GM12878 (cell line): Measurements from ENCODE around the gene AMBRA1. TPM values are rescaled to one million over a fixed set of nuclear protein-coding genes. Genes with fewer than 3 reads are reported as not detected.

ENCODE experiments used
- ATAC-seq: fragments of 200-7000 bp; cut with Tn5 transposase; 3 replicates; pipeline ENCODE4 v1.9.1; 2020; ENCODE audit warnings: mild to moderate bottlenecking, moderate library complexity
- BruUV-seq: library from RNA; stranded (reverse); fragments of 400-500 nt; replicated peaks from 2 replicates; lab custom pipeline; 2021; lab: Mats Ljungman, UMichigan
- CTCF ChIA-PET: fragments of 300-600 bp; sonication (Branson Sonifier 250); formaldehyde crosslinking; extraction: SDS; loops from one replicate; lab custom pipeline; 2021; ENCODE audit warnings: inconsistent platforms; lab: Yijun Ruan, JAX
- POLR2A ChIA-PET: fragments of 350-600 bp; formaldehyde crosslinking; extraction: SDS; loops from one replicate; lab custom pipeline; 2021; ENCODE audit warnings: inconsistent platforms; lab: Charles Lee
- RAD21 ChIA-PET: fragments of 300-600 bp; sonication (Branson Sonifier 250); formaldehyde crosslinking; loops from one replicate; lab custom pipeline; 2023; ENCODE audit warnings: antibody characterized with exemption; ENCODE audit not compliant: unreplicated experiment; lab: Charles Lee
- SMC1A ChIA-PET: fragments of 300-600 bp; sonication (Branson Sonifier 250); formaldehyde crosslinking; loops from one replicate; lab custom pipeline; 2023; ENCODE audit not compliant: unreplicated experiment, uncharacterized antibody; lab: Charles Lee
- DNase-seq: peaks from one replicate; pipeline ENCODE4 v3.0.0-alpha.2; 2011; ENCODE audit warnings: low read depth, low spot score
- FAIRE-seq: peaks from 3 replicates; lab custom pipeline; 2011; peaks lifted over from hg19 to GRCh38; lab: Jason Lieb, UNC
- H2AFZ ChIP-seq: 2 replicates; pipeline ENCODE4 v1.6.0; 2011; ENCODE audit warnings: low read depth, low read length, control low read depth; ENCODE audit not compliant: control insufficient read depth
- H3K27ac ChIP-seq: 2 replicates; pipeline ENCODE4 v1.5.1; 2011; ENCODE audit warnings: control low read depth; ENCODE audit not compliant: control insufficient read depth, insufficient read depth
- H3K27me3 ChIP-seq, 2 experiments: replicated peaks in 1 of 2; 2 replicates each; pipeline versions ENCODE4 v1.6.0 to v1.6.1; 2011; ENCODE audit warnings: low read length in 1 of 2; ENCODE audit not compliant: control insufficient read depth in 2 of 2, insufficient read depth in 2 of 2
- H3K36me3 ChIP-seq, 2 experiments: 2 replicates each; pipeline ENCODE4 v1.5.1; 2011; ENCODE audit warnings: low read length in 1 of 2; ENCODE audit not compliant: control insufficient read depth in 2 of 2, insufficient read depth in 2 of 2
- H3K4me1 ChIP-seq: 2 replicates; pipeline ENCODE4 v1.6.1; 2011; ENCODE audit warnings: mild to moderate bottlenecking, low read length, moderate library complexity, mixed read lengths; ENCODE audit not compliant: control insufficient read depth, insufficient read depth
- H3K4me2 ChIP-seq: 2 replicates; pipeline ENCODE4 v1.6.0; 2011; ENCODE audit warnings: control low read depth; ENCODE audit not compliant: control insufficient read depth, insufficient read depth
- H3K4me3 ChIP-seq: fragments of 200-600 bp; sonication (generic); 2 replicates; pipeline ENCODE4 v1.5.1; 2016
- H3K79me2 ChIP-seq: 2 replicates; pipeline ENCODE4 v1.6.0; 2011; ENCODE audit warnings: low read length; ENCODE audit not compliant: control insufficient read depth, insufficient read depth
- H3K9ac ChIP-seq: 2 replicates; pipeline ENCODE4 v1.8.0; 2011; ENCODE audit warnings: low read length, control low read depth, mixed read lengths; ENCODE audit not compliant: control insufficient read depth, insufficient read depth
- H3K9me3 ChIP-seq: replicated peaks from 3 replicates; pipeline ENCODE4 v1.5.1; 2011; ENCODE audit warnings: mild to moderate bottlenecking, low read length; ENCODE audit not compliant: control insufficient read depth, insufficient read depth
- H4K20me1 ChIP-seq: 2 replicates; pipeline ENCODE4 v1.6.0; 2011; ENCODE audit not compliant: control insufficient read depth, insufficient read depth
- BMI1 ChIP-seq: fragments of 450-650 bp; IDR thresholded peaks from 2 replicates; pipeline ENCODE4 v1.6.1; 2016; ENCODE audit warnings: mild to moderate bottlenecking, moderate library complexity, borderline replicate concordance
- BRCA1 ChIP-seq: IDR thresholded peaks from 2 replicates; pipeline ENCODE4 v1.6.1; 2011; ENCODE audit warnings: low read depth, low read length, improper control_type of control experiment
- EP300 ChIP-seq, 2 experiments: fragments of 150-350 bp in 1 of 2; IDR thresholded peaks; 2 replicates each; pipeline ENCODE4 v1.6.1; 2011 to 2012; ENCODE audit warnings: low read depth in 2 of 2, low read length in 2 of 2, borderline replicate concordance in 1 of 2, improper control_type of control experiment in 1 of 2, inconsistent platforms in 1 of 2; ENCODE audit not compliant: control insufficient read depth in 1 of 2
- ETV6 ChIP-seq, 2 experiments: fragments of 450-650 bp in 1 of 2; IDR thresholded peaks in 1 of 2; conservative IDR thresholded peaks in 1 of 2; 2 replicates each; pipeline ENCODE4 v1.6.1; 2014; ENCODE audit warnings: antibody characterized with exemption in 1 of 2, borderline replicate concordance in 1 of 2, low read depth in 1 of 2, mild to moderate bottlenecking in 1 of 2, moderate library complexity in 1 of 2
- GATAD2B ChIP-seq: fragments of 450-650 bp; conservative IDR thresholded peaks from 2 replicates; pipeline ENCODE4 v1.6.1; 2017; ENCODE audit warnings: low read depth, mild to moderate bottlenecking, moderate library complexity
- IRF4 ChIP-seq: IDR thresholded peaks from 2 replicates; pipeline ENCODE4 v1.6.1; 2011; ENCODE audit warnings: low read depth, low read length
- JUNB ChIP-seq: IDR thresholded peaks from 2 replicates; pipeline ENCODE4 v1.6.1; 2016; ENCODE audit warnings: antibody characterized with exemption, mild to moderate bottlenecking
- MTA2 ChIP-seq: fragments of 450-650 bp; IDR thresholded peaks from 2 replicates; pipeline ENCODE4 v1.6.1; 2016; ENCODE audit warnings: low read depth, mild to moderate bottlenecking, moderate library complexity
- NFYA ChIP-seq: IDR thresholded peaks from 2 replicates; pipeline ENCODE4 v1.6.1; 2011; ENCODE audit warnings: low read depth, mild to moderate bottlenecking, low read length, improper control_type of control experiment, borderline replicate concordance
- RBBP5 ChIP-seq: fragments of 200-600 bp; sonication (generic); conservative IDR thresholded peaks from 2 replicates; pipeline ENCODE4 v1.6.1; 2016
- TCF3 ChIP-seq: IDR thresholded peaks from 2 replicates; pipeline ENCODE4 v1.6.1; 2012; ENCODE audit warnings: low read depth, mild to moderate bottlenecking, low read length, borderline replicate concordance; ENCODE audit not compliant: insufficient read depth
- ZNF217 ChIP-seq: fragments of 450-650 bp; IDR thresholded peaks from 2 replicates; pipeline ENCODE4 v1.6.1; 2017; ENCODE audit warnings: antibody characterized with exemption, mild to moderate bottlenecking
- ZNF274 ChIP-seq: IDR thresholded peaks from one replicate; pipeline ENCODE4 v1.8.0; 2011; ENCODE audit not compliant: insufficient read length, insufficient read depth
- ZNF384 ChIP-seq: IDR thresholded peaks from 2 replicates; pipeline ENCODE4 v1.6.1; 2012; ENCODE audit warnings: low read depth, mild to moderate bottlenecking, low read length, improper control_type of control experiment, borderline replicate concordance
- WGBS: methylation state at CpG from one replicate; pipeline ENCODE4 v1.1.6; 2016; ENCODE audit warnings: low lambda C conversion rate; ENCODE audit not compliant: insufficient replicate concordance, insufficient coverage; ENCODE audit errors: missing lambda C conversion rate; 5-methylcytosine and 5-hydroxymethylcytosine counted together
- in situ Hi-C: fragments of 300-500 bp; cut with MboI; formaldehyde crosslinking; loops from 9 replicates; pipeline ENCODE4 v1.14.3; 2018; ENCODE audit warnings: mixed read lengths
- intact Hi-C: fragments of 100-400 bp; cut with micrococcal nuclease; formaldehyde crosslinking; loops from one replicate; pipeline ENCODE4 v1.14.2; 2022; ENCODE audit not compliant: unreplicated experiment
- polyA plus RNA-seq, 11 experiments: library from polyadenylated mRNA; depleted of rRNA in 4 of 11; unstranded in 6 of 11; stranded (reverse) in 5 of 11; fragments of >200 nt; fragmentation: Nextera tagmentation in 4 of 11; fragmentation: Illumina TruSeq in 1 of 11; extraction: Ambion mirVana in 4 of 11; extraction: Trizol in 1 of 11; gene quantifications; 1 replicate in 1 of 11; 2 replicates in 10 of 11; pipeline versions ENCODE4 v1.2.1 to v1.2.3, GENCODE V29; 2011 to 2016; ENCODE audit warnings: inconsistent platforms in 2 of 11, missing spikeins in 2 of 11, low read depth in 1 of 11
- total RNA-seq, 4 experiments: library from RNA; depleted of rRNA in 3 of 4; stranded (reverse); fragments of >200 nt in 3 of 4; fragmentation: Illumina TruSeq in 1 of 4; extraction: Trizol in 1 of 4; gene quantifications; 2 replicates each; pipeline versions ENCODE4 v1.2.1 to v1.2.3, GENCODE V29; 2013 to 2021
- TF ChIP-seq, protein P1 (sequence below): fragments of 450-650 bp; IDR thresholded peaks from 2 replicates; pipeline ENCODE4 v1.6.1; 2016; ENCODE audit warnings: mild to moderate bottlenecking
- TF ChIP-seq, protein P2 (sequence below): fragments of 450-650 bp; IDR thresholded peaks from 2 replicates; pipeline ENCODE4 v1.6.1; 2017; ENCODE audit warnings: mild to moderate bottlenecking, low read depth, inconsistent platforms; ENCODE audit not compliant: poor library complexity, severe bottlenecking
- TF ChIP-seq, protein P3 (sequence below): fragments of 450-650 bp; IDR thresholded peaks from 2 replicates; pipeline ENCODE4 v1.6.1; 2017; ENCODE audit warnings: mild to moderate bottlenecking, moderate library complexity

Gene AMBRA1
- total and polyA plus RNA-seq, 10 of the 15 experiments (the other 5 are each of a cell fraction or from before 2014, with no cell fraction given): 0.57 to 34.3 (median 13.7) TPM

DNA sequence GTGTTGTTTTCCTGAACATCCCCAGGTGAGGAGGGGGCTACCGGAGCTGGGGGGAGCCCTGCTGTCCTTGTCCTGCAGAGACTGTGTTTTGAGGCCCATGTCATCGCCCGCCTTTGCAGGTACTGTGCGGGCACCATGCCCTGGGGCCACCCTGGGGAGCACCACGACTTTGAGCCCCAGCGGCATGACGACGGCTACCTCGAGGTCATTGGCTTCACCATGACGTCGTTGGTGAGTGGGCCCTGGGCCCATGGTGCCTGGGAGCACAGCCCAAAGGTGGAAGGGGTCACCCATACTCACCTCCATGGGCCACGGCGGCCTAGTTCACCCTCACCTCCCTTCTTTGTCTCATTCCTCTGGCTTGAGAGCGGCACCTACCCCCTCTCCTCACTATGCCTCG is 219.0 kb downstream of the AMBRA1 start:
- peaks cover 4 to 30% of the 10 kb centered on the region in 2 experiments; a peak in 3 of 4 replicates for H3K36me3 ChIP-seq
- H3K79me2 ChIP-seq: no peaks in the 10 kb centered on the region
- no peaks in the 10 kb centered on the region for H4K20me1 ChIP-seq
- no peaks in the 10 kb centered on the region for H3K9me3 ChIP-seq
- ChIA-PET CTCF (no interaction called here), POLR2A (no interaction called here), RAD21 (no interaction called here), SMC1A (no interaction called here)
- DNase-seq (no peak), FAIRE-seq (no peak), ATAC-seq (no peak)
- H2AFZ ChIP-seq: no peak overlapping the region
- H3K27ac ChIP-seq: no peak overlapping the region
- BruUV-seq: no TSS peak
- WGBS: 96% methylated on average over 15 of the region's 15 CpGs
- H3K27me3 ChIP-seq: no peaks in the 10 kb centered on the region
- no peak overlapping the region for H3K9ac ChIP-seq
- intact Hi-C loops (no loop called here), in situ Hi-C loops (no loop called here)
- H3K4me3 ChIP-seq: no peak overlapping the region
- no peak overlapping the region for H3K4me2 ChIP-seq
- no peaks in the 10 kb centered on the region for H3K4me1 ChIP-seq
- TF ChIP-seq, protein P1, sequence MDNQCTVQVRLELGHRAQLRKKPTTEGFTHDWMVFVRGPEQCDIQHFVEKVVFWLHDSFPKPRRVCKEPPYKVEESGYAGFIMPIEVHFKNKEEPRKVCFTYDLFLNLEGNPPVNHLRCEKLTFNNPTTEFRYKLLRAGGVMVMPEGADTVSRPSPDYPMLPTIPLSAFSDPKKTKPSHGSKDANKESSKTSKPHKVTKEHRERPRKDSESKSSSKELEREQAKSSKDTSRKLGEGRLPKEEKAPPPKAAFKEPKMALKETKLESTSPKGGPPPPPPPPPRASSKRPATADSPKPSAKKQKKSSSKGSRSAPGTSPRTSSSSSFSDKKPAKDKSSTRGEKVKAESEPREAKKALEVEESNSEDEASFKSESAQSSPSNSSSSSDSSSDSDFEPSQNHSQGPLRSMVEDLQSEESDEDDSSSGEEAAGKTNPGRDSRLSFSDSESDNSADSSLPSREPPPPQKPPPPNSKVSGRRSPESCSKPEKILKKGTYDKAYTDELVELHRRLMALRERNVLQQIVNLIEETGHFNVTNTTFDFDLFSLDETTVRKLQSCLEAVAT: no peak
- TF ChIP-seq RBBP5 (no peak), ZNF217 (no peak), BRCA1 (no peak), MTA2 (no peak), JUNB (no peak), TCF3 (no peak), EP300 (IDR thresholded peaks at IDR 0.05; ENCODE audit: borderline replicate concordance in 1 of 2, control insufficient read depth in 1 of 2, low read depth in 2 of 2, low read length in 2 of 2) (no peak), BMI1 (no peak), ZNF274 (no peak), IRF4 (no peak), ZNF384 (no peak), GATAD2B (no peak), ETV6 (conservative IDR thresholded peaks at IDR 0.05 in 1 of 2, IDR thresholded peaks at IDR 0.05 in 1 of 2; ENCODE audit: borderline replicate concordance in 1 of 2, low read depth in 1 of 2) (no peak), NFYA (no peak)
- TF ChIP-seq, protein P2, sequence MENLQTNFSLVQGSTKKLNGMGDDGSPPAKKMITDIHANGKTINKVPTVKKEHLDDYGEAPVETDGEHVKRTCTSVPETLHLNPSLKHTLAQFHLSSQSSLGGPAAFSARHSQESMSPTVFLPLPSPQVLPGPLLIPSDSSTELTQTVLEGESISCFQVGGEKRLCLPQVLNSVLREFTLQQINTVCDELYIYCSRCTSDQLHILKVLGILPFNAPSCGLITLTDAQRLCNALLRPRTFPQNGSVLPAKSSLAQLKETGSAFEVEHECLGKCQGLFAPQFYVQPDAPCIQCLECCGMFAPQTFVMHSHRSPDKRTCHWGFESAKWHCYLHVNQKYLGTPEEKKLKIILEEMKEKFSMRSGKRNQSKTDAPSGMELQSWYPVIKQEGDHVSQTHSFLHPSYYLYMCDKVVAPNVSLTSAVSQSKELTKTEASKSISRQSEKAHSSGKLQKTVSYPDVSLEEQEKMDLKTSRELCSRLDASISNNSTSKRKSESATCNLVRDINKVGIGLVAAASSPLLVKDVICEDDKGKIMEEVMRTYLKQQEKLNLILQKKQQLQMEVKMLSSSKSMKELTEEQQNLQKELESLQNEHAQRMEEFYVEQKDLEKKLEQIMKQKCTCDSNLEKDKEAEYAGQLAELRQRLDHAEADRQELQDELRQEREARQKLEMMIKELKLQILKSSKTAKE: no peak
- TF ChIP-seq, protein P3, sequence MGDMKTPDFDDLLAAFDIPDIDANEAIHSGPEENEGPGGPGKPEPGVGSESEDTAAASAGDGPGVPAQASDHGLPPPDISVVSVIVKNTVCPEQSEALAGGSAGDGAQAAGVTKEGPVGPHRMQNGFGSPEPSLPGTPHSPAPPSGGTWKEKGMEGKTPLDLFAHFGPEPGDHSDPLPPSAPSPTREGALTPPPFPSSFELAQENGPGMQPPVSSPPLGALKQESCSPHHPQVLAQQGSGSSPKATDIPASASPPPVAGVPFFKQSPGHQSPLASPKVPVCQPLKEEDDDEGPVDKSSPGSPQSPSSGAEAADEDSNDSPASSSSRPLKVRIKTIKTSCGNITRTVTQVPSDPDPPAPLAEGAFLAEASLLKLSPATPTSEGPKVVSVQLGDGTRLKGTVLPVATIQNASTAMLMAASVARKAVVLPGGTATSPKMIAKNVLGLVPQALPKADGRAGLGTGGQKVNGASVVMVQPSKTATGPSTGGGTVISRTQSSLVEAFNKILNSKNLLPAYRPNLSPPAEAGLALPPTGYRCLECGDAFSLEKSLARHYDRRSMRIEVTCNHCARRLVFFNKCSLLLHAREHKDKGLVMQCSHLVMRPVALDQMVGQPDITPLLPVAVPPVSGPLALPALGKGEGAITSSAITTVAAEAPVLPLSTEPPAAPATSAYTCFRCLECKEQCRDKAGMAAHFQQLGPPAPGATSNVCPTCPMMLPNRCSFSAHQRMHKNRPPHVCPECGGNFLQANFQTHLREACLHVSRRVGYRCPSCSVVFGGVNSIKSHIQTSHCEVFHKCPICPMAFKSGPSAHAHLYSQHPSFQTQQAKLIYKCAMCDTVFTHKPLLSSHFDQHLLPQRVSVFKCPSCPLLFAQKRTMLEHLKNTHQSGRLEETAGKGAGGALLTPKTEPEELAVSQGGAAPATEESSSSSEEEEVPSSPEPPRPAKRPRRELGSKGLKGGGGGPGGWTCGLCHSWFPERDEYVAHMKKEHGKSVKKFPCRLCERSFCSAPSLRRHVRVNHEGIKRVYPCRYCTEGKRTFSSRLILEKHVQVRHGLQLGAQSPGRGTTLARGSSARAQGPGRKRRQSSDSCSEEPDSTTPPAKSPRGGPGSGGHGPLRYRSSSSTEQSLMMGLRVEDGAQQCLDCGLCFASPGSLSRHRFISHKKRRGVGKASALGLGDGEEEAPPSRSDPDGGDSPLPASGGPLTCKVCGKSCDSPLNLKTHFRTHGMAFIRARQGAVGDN: no peak
